IPS-20b (cell line): Measurements from ENCODE around the gene STOML2.

Experiments used
- H3K27ac ChIP-seq: one replicate; pipeline ENCODE4 v1.5.1; 2013; ENCODE audit warnings: low read length
- H3K27me3 ChIP-seq: 2 replicates; pipeline ENCODE4 v1.6.1; 2013; ENCODE audit warnings: mild to moderate bottlenecking, low read length, inconsistent platforms; ENCODE audit not compliant: insufficient read depth
- H3K36me3 ChIP-seq: 2 replicates; pipeline ENCODE4 v1.6.1; 2013; ENCODE audit warnings: low read depth, mild to moderate bottlenecking, inconsistent platforms, low read length, moderate library complexity; ENCODE audit not compliant: insufficient read depth
- H3K4me1 ChIP-seq: 2 replicates; pipeline ENCODE4 v1.6.1; 2013; ENCODE audit warnings: mild to moderate bottlenecking, control low read depth, inconsistent platforms, low read length, moderate library complexity; ENCODE audit not compliant: insufficient read depth
- H3K4me3 ChIP-seq: 2 replicates; pipeline ENCODE4 v1.5.1; 2013; ENCODE audit warnings: mild to moderate bottlenecking, low read length, inconsistent platforms
- H3K9ac ChIP-seq: 2 replicates; pipeline ENCODE4 v1.6.1; 2013; ENCODE audit warnings: low read depth, mild to moderate bottlenecking, inconsistent platforms, low read length, moderate library complexity
- H3K9me3 ChIP-seq: 2 replicates; pipeline ENCODE4 v1.6.1; 2013; ENCODE audit warnings: mild to moderate bottlenecking, low read depth, low read length, inconsistent platforms; ENCODE audit not compliant: insufficient read depth

STOML2 gene

GRCh38 chr9:35079041-35079425 lies 23.9 kb downstream of the STOML2 start:
- Histone ChIP-seq H3K9me3 (no peaks in the 10 kb centered on the region), H3K27ac (peak overlapping the region; percentile 90), H3K9ac (peak overlapping the region; percentile 90), H3K27me3 (no peaks in the 10 kb centered on the region), H3K36me3 (peaks cover 35% of the 10 kb centered on the region), H3K4me1 (peaks cover 7% of the 10 kb centered on the region; the same call in 1 of the 2 replicates), H3K4me3 (peak overlapping the region; percentile 91)

- peaks cover 45% of the 10 kb centered on the region for H3K36me3 ChIP-seq
- H3K27ac ChIP-seq, result no peak overlapping the region
- H3K9ac ChIP-seq, result peak overlapping the region; percentile 90
- H3K4me1 ChIP-seq, result peaks cover 7% of the 10 kb centered on the region; the same call in 1 of the 2 replicates
- peak overlapping the region; percentile 91 for H3K4me3 ChIP-seq
- no peaks in the 10 kb centered on the region for H3K9me3 ChIP-seq
- H3K27me3 ChIP-seq, result no peaks in the 10 kb centered on the region
Measured at GRCh38 chr9:35078066-35078465, 24.9 kb downstream of the STOML2 start.

DNA sequence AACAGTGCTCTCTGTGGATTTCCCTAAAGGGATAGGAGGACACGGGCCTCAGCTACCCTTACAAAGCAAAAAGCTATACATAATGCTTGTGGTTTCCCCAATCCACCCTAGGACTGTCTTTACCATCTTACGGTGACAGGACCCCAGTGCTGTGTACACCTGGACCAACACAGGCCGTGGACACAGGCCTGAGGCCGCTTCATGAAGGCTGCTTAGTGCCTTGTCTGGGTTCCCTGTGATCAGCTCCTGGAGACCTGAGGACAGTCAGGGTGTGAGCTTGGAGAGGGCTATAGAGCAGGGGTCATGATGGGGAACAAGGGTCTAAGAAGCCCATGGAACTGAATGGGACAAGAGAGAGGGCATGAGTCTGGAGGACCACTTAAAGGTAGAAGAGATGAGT lies 26.1 kb downstream of the STOML2 start:
- Histone ChIP-seq H3K27me3 (no peaks in the 10 kb centered on the region), H3K4me1 (peaks cover 7% of the 10 kb centered on the region; the same call in 1 of the 2 replicates), H3K36me3 (peaks cover 46% of the 10 kb centered on the region), H3K9me3 (no peaks in the 10 kb centered on the region), H3K4me3 (no peak overlapping the region), H3K27ac (no peak overlapping the region), H3K9ac (no peak overlapping the region)

- Histone ChIP-seq H3K4me1 (peaks cover 10% of the 10 kb centered on the region), H3K27ac (no peak overlapping the region), H3K9me3 (no peaks in the 10 kb centered on the region), H3K9ac (no peak overlapping the region), H3K4me3 (no peak overlapping the region), H3K36me3 (peaks cover 52% of the 10 kb centered on the region), H3K27me3 (no peaks in the 10 kb centered on the region)
Measured at GRCh38 chr9:35075358-35075757, 27.6 kb downstream of the STOML2 start.

GRCh38 chr9:35074791-35075190 lies 28.1 kb downstream of the STOML2 start:
- Histone ChIP-seq H3K27me3 (no peaks in the 10 kb centered on the region), H3K4me1 (peaks cover 15% of the 10 kb centered on the region), H3K9me3 (no peaks in the 10 kb centered on the region), H3K9ac (no peak overlapping the region), H3K27ac (no peak overlapping the region), H3K36me3 (peaks cover 58% of the 10 kb centered on the region), H3K4me3 (no peak overlapping the region)

DNA sequence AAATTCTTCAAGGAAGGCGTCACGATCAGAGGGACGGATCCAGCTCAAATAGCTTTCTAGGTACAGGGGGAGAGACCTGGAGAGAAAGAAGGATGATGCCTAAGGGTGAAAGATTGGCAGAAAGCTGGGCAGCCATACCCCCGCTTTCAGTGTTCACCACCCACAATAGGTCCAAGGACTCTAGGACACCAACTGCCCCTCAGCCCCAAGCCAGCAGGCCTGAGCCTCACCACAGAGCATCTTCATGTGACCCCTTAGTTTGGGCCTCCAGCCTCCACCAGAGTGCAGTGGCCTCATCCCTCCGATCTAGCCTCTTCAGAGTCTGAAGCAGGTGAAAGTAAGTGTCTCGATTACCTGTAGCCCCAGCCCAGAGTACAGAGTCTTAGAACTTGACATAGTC lies 28.8 kb downstream of the STOML2 start:
- H3K9ac ChIP-seq, result no peak overlapping the region
- H3K27ac ChIP-seq, result no peak overlapping the region
- no peaks in the 10 kb centered on the region for H3K27me3 ChIP-seq
- H3K4me3 ChIP-seq, result no peak overlapping the region
- H3K4me1 ChIP-seq, result peaks cover 17% of the 10 kb centered on the region
- H3K9me3 ChIP-seq, result no peaks in the 10 kb centered on the region
- peaks cover 59% of the 10 kb centered on the region for H3K36me3 ChIP-seq

GRCh38 chr9:35073279-35073612 lies 29.7 kb downstream of the STOML2 start:
- Histone ChIP-seq H3K27ac (no peak overlapping the region), H3K4me1 (peaks cover 10% of the 10 kb centered on the region), H3K27me3 (no peaks in the 10 kb centered on the region), H3K4me3 (peak overlapping the region; percentile 33; the same call in 1 of the 2 replicates), H3K9ac (peak overlapping the region; percentile 42; the same call in 1 of the 2 replicates), H3K9me3 (no peaks in the 10 kb centered on the region), H3K36me3 (peaks cover 68% of the 10 kb centered on the region)

DNA sequence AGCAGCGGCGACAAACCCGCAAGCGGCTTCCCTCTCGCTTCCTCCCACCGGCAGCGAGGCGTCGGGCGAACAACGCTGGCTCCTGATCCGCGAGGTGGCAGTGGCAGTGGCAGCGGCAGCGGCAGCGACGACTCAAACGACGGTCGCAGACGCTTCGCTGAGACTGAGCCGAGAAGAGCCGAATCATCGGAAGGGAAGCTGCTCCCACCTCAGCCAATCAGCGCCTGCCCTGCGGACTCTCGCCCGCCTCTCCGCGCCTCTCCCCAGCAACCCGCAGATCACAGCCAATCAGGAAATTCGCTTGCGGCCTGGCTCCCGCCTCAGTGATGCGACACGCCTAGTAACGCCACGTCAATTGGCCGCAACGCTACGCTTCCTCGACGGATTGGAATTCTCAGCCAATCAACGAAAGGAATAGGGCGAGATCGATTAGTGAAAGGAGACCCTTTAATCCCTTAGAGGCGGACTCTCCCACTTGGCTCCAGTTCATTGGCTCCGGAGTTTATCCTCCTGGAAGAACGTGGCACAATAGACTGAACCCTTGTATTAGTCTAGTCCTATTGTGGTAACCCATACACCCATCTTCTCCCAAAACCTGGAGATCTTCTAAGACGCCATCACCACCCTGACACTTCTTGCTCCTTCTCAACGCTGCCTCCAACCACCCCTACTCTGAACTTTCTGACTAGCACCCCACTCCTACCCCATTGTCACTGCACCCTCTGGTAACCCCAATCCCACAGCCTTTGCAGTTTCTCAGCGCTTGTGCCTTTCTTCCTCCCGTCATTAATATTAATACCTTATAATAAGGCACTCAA lies 30.3 kb downstream of the STOML2 start, which contains the start of gene VCP:
Gene VCP (minus strand): TSS at position 165 of the 818 bp plus-strand sequence. CDS start 272 bp downstream, outside the sequence.
- peak within 1 kb of the TSS; percentile 99 for H3K9ac ChIP-seq
- H3K27ac ChIP-seq, result peak within 1 kb of the TSS; percentile 72
- H3K27me3 ChIP-seq, result no peaks in the 10 kb centered on the region
- peaks cover 74% of the 10 kb centered on the region for H3K36me3 ChIP-seq
- no peaks in the 10 kb centered on the region for H3K9me3 ChIP-seq
- H3K4me1 ChIP-seq, result peaks cover 9% of the 10 kb centered on the region
- H3K4me3 ChIP-seq, result peak within 1 kb of the TSS; percentile 99

DNA sequence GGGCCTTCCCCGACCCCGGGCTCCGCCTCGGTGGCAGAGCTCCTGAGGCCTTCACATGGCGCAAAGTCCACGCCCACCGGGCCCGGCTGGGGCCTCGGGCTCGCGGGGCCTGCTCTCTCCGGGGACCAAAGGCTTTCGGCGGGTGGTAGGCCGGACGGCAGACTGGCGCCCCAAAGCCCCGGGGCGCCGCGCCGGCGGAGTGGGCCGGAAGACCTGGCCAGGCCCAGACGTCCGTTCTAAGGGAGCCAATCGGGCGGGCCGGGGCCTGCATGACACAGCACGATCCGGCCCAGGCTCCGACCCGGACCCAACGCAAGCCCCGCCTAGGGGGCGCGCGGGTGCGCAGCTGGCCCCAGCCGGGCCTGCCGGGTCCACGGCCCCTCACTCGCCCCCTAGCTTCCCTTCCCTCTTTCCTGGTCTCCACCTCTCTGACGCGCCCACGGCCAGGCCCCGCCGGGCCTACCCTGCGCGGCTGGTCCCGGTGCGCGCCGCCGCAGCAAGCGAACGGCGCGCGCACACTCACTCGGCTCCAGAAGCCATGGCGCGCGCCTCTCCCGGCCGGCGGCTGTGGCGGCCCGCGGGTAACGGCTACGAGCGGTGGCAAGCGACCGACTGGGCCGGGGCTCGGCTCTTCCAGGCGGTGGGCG lies 31.0 kb downstream of the STOML2 start:
- Histone ChIP-seq H3K36me3 (peaks cover 75% of the 10 kb centered on the region), H3K27me3 (no peaks in the 10 kb centered on the region)

GRCh38 chr9:35070823-35071813 lies 31.8 kb downstream of the STOML2 start:
- Histone ChIP-seq H3K4me1 (peaks cover 9% of the 10 kb centered on the region), H3K36me3 (peaks cover 75% of the 10 kb centered on the region), H3K27me3 (no peaks in the 10 kb centered on the region), H3K9me3 (no peaks in the 10 kb centered on the region), H3K9ac (peak overlapping the region; percentile 99), H3K4me3 (peak overlapping the region; percentile 99), H3K27ac (peak overlapping the region; percentile 72)

More for the DNA sequence above, 31.0 kb downstream of the STOML2 start:
- H3K27ac ChIP-seq, result peak overlapping the region; percentile 72
- H3K4me3 ChIP-seq, result peak overlapping the region; percentile 99
- H3K4me1 ChIP-seq, result peaks cover 9% of the 10 kb centered on the region
- peak overlapping the region; percentile 99 for H3K9ac ChIP-seq
- no peaks in the 10 kb centered on the region for H3K9me3 ChIP-seq

DNA sequence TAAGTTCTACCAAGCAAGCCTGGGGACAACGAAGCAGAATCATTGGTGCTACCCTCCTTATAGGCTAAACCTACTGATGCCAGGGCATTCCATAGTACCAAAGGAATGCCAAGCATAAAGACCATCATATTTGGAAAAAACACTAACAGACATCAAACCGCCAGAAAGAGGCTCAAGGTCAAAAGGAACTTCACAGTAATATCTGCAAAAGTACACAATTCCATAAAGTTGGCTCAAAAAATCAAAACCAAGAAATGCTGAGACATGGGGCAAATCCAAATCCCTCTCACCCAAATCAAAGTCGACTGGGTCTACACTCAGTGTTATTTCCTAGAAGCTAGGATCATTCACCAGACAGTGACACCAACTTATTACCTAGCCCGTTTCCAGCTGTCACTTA lies 33.9 kb downstream of the STOML2 start:
- Histone ChIP-seq H3K27ac (no peak overlapping the region), H3K4me1 (peaks cover 9% of the 10 kb centered on the region), H3K9ac (no peak overlapping the region), H3K4me3 (no peak overlapping the region), H3K9me3 (no peaks in the 10 kb centered on the region), H3K27me3 (no peaks in the 10 kb centered on the region), H3K36me3 (peaks cover 75% of the 10 kb centered on the region)
